Measurements from ENCODE around the gene C16orf90.
A peak's percentile ranks its signal among the peaks of the same experiment; 100 is the strongest.
"Not testable (repeated sequence)": the region's sequence is repeated elsewhere in the genome, so short reads cannot be mapped to it uniquely, and the experiment has no call there.

Gene C16orf90

GRCh38 chr16:3534126-3534525, 38.8 kb upstream of the C16orf90 start:
- CTCF ChIA-PET: interaction anchor here (1.2 to 1.4 kb wide), 2 partner anchors 9 to 10 kb away, joined by 3 read pairs; no protein-coding TSS in a partner anchor
- TF ChIP-seq, protein P1, sequence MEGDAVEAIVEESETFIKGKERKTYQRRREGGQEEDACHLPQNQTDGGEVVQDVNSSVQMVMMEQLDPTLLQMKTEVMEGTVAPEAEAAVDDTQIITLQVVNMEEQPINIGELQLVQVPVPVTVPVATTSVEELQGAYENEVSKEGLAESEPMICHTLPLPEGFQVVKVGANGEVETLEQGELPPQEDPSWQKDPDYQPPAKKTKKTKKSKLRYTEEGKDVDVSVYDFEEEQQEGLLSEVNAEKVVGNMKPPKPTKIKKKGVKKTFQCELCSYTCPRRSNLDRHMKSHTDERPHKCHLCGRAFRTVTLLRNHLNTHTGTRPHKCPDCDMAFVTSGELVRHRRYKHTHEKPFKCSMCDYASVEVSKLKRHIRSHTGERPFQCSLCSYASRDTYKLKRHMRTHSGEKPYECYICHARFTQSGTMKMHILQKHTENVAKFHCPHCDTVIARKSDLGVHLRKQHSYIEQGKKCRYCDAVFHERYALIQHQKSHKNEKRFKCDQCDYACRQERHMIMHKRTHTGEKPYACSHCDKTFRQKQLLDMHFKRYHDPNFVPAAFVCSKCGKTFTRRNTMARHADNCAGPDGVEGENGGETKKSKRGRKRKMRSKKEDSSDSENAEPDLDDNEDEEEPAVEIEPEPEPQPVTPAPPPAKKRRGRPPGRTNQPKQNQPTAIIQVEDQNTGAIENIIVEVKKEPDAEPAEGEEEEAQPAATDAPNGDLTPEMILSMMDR (IDR thresholded peaks at IDR 0.05; ENCODE audit: control extremely low read depth, extremely low read depth, low read depth, missing control alignments): no peak
- POLR2A ChIA-PET: no interaction called here
- DNase-seq (ENCODE audit: extremely low spot score): no peak

DNA sequence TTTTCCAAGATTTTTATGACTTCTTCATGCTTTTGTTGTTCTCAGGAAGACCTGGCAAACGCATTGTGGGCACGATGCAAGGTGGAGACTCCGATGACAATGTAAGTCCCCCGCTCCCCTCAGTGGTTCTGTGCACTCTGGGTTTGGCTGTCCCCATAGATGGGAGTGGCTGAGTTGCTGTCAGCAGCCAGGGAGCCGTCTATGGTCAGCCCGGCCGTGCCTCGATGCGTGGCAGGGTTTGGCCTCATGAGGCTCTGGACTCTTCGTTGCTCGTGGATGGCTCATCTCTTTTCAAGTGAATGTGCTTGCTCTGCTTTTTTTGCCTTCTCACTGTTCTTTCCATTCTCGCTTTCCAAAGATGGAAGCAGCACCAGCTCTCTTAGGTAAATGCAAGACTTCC, 37.5 kb upstream of the C16orf90 start:
- POLR2A ChIA-PET: no interaction called here
- DNase-seq (ENCODE audit: extremely low spot score): no peak
- TF ChIP-seq, protein P1 (IDR thresholded peaks at IDR 0.05; ENCODE audit: control extremely low read depth, extremely low read depth, low read depth, missing control alignments): no peak
- CTCF ChIA-PET: interaction anchor here (1.3 to 1.4 kb wide), 2 partner anchors 10 to 14 kb away, joined by 3 to 4 read pairs; no protein-coding TSS in a partner anchor

- CTCF ChIA-PET: no interaction called here
- TF ChIP-seq, protein P1 (IDR thresholded peaks at IDR 0.05; ENCODE audit: control extremely low read depth, extremely low read depth, low read depth, missing control alignments): no peak
- POLR2A ChIA-PET: no interaction called here
- no peak for DNase-seq (ENCODE audit: extremely low spot score)
Measured at GRCh38 chr16:3530371-3530914, 35.2 kb upstream of the C16orf90 start.

- CTCF ChIA-PET: interaction anchor here (1.1 kb wide), 1 partner anchor 12 kb away, joined by 4 read pairs; no protein-coding TSS in a partner anchor
- no peak for DNase-seq (ENCODE audit: extremely low spot score)
- POLR2A ChIA-PET: no interaction called here
- TF ChIP-seq, protein P1 (IDR thresholded peaks at IDR 0.05; ENCODE audit: control extremely low read depth, extremely low read depth, low read depth, missing control alignments): no peak
Measured at GRCh38 chr16:3529175-3529574, 33.9 kb upstream of the C16orf90 start.

DNA sequence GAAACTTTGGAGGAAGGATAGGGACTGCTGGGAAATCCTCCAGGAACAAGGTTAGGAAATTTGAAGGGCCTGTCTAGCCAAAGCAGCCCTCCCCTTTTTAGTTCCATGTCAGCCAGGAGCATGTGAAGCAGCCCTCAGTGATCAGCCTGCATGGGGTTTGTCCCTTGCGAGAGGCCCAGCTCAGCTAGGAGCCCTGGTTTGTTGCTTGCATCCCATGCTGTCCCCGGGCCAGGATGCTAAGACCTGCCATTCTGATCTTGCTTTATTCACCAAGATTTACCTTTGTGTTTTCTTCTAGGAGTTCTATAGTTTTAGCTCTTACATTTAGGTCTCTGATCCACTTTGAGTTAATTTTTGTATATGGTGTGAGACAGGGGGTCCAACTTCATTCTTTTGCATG, 33.1 kb upstream of the C16orf90 start:
- CTCF ChIA-PET: interaction anchor here (1.1 kb wide), 1 partner anchor 13 kb away, joined by 4 read pairs; no protein-coding TSS in a partner anchor
- POLR2A ChIA-PET: no interaction called here
- TF ChIP-seq, protein P1 (IDR thresholded peaks at IDR 0.05; ENCODE audit: control extremely low read depth, extremely low read depth, low read depth, missing control alignments): no peak
- no peak for DNase-seq (ENCODE audit: extremely low spot score)

- TF ChIP-seq, protein P1 (IDR thresholded peaks at IDR 0.05; ENCODE audit: control extremely low read depth, extremely low read depth, low read depth, missing control alignments): peak; percentile 74
- POLR2A ChIA-PET; DNase-seq (ENCODE audit: extremely low spot score): not testable (repeated sequence)
- CTCF ChIA-PET: interaction anchor here (0.7 to 2.8 kb wide), 6 partner anchors 10 to 726 kb away, joined by 3 to 15 read pairs (median 4); no protein-coding TSS in a partner anchor
Measured at GRCh38 chr16:3527216-3527829, 32.0 kb upstream of the C16orf90 start.
